Esophagus (tissue), 2 donors: ENCODE data around the gene STAT6. TPM values are rescaled to one million over a fixed set of nuclear protein-coding genes. Genes with fewer than 3 reads are reported as not detected.
A peak's percentile ranks its signal among the peaks of the same experiment; 100 is the strongest.

Experiments
- H3K27ac ChIP-seq, 2 donors: one replicate each; pipeline ENCODE4 v1.5.1; 2013; ENCODE audit warnings: low read depth in 2 of 2, mild to moderate bottlenecking in 2 of 2, inconsistent platforms in 1 of 2, low read length in 1 of 2, moderate library complexity in 1 of 2
- H3K27me3 ChIP-seq, 2 donors: one replicate each; pipeline ENCODE4 v1.6.1; 2013; ENCODE audit warnings: low read length in 2 of 2, control low read depth in 1 of 2, mild to moderate bottlenecking in 1 of 2; ENCODE audit not compliant: insufficient read depth in 2 of 2, control insufficient read depth in 1 of 2
- H3K36me3 ChIP-seq, 2 donors: one replicate each; pipeline ENCODE4 v1.6.1; 2013; ENCODE audit warnings: low read length in 1 of 2; ENCODE audit not compliant: control insufficient read depth in 2 of 2, insufficient read depth in 2 of 2
- H3K4me1 ChIP-seq, 2 donors: one replicate each; pipeline ENCODE4 v1.6.1; 2013; ENCODE audit warnings: low read length in 1 of 2; ENCODE audit not compliant: control insufficient read depth in 2 of 2, insufficient read depth in 2 of 2
- H3K4me3 ChIP-seq, 2 donors: one replicate each; pipeline ENCODE4 v1.5.1; 2013; ENCODE audit warnings: low read length in 2 of 2, mild to moderate bottlenecking in 2 of 2, low read depth in 1 of 2, moderate library complexity in 1 of 2
- H3K9me3 ChIP-seq, 2 donors: one replicate each; pipeline ENCODE4 v1.6.1; 2013; ENCODE audit warnings: mild to moderate bottlenecking in 2 of 2, low read depth in 1 of 2, low read length in 1 of 2, moderate library complexity in 1 of 2; ENCODE audit not compliant: control insufficient read depth in 2 of 2, insufficient read depth in 1 of 2
- WGBS, 2 donors: extraction: QIAGEN DNeasy Blood & Tissue Kit; methylation state at CpG; one replicate each; pipeline ENCODE4 v1.1.7; 2013; 5-methylcytosine and 5-hydroxymethylcytosine counted together
- polyA plus RNA-seq, 2 donors: library from polyadenylated mRNA; stranded (reverse); fragments of 200-250 nt; gene quantifications; one replicate each; pipeline ENCODE4 v1.2.3, GENCODE V29; 2013
- donor health status: healthy with polysubstance abuse.
- donor health status: Bipolar disorder and iron deficiency.

STAT6 gene, protein sequence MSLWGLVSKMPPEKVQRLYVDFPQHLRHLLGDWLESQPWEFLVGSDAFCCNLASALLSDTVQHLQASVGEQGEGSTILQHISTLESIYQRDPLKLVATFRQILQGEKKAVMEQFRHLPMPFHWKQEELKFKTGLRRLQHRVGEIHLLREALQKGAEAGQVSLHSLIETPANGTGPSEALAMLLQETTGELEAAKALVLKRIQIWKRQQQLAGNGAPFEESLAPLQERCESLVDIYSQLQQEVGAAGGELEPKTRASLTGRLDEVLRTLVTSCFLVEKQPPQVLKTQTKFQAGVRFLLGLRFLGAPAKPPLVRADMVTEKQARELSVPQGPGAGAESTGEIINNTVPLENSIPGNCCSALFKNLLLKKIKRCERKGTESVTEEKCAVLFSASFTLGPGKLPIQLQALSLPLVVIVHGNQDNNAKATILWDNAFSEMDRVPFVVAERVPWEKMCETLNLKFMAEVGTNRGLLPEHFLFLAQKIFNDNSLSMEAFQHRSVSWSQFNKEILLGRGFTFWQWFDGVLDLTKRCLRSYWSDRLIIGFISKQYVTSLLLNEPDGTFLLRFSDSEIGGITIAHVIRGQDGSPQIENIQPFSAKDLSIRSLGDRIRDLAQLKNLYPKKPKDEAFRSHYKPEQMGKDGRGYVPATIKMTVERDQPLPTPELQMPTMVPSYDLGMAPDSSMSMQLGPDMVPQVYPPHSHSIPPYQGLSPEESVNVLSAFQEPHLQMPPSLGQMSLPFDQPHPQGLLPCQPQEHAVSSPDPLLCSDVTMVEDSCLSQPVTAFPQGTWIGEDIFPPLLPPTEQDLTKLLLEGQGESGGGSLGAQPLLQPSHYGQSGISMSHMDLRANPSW
- 100 to 1,000 TPM; 101 to 145 TPM for polyA plus RNA-seq

- 0 to 1% methylated on average over 12 to 13 of the region's 13 CpGs for WGBS, 2 donors
- H3K27ac ChIP-seq = peak within 1 kb of the TSS; percentile 100
These were observed at the start of gene STAT6 for GRCh38 chr12:57111031-57111734. TSS of gene STAT6 (minus strand) at chr12:57111362. CDS start at chr12:57108278, 3,084 bp downstream.

DNA sequence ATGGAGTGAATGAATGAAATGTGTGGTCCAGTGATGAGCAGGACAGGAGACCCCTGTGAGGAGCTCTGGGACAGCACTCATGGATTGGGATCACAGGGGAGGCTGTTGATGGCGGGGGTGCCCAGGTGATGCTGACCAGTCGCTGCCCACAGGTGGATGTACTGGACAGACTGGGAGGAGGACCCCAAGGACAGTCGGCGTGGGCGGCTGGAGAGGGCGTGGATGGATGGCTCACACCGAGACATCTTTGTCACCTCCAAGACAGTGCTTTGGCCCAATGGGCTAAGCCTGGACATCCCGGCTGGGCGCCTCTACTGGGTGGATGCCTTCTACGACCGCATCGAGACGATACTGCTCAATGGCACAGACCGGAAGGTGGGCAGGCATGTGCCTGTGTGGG lies 49.6 kb upstream of the STAT6 start:
- Histone ChIP-seq H3K4me3 (no peak overlapping the region), H3K36me3 (peaks cover 6 to 44% of the 10 kb centered on the region in 2 donors), H3K27ac (no peak overlapping the region), H3K4me1 (peaks cover 0 to 7% of the 10 kb centered on the region in 2 donors), H3K9me3 (no peaks in the 10 kb centered on the region), H3K27me3 (no peaks in the 10 kb centered on the region)
- 92 to 95% methylated on average over 14 of the region's 14 CpGs for WGBS, 2 donors

More at GRCh38 chr12:57111031-57111734, at the start of gene STAT6:
- Histone ChIP-seq H3K36me3 (peaks cover 6 to 13% of the 10 kb centered on the region in 2 donors), H3K4me1 (peaks cover 2 to 7% of the 10 kb centered on the region in 2 donors), H3K9me3 (no peaks in the 10 kb centered on the region), H3K4me3 (peak within 1 kb of the TSS; percentile 81 to 91), H3K27me3 (no peaks in the 10 kb centered on the region)

- Histone ChIP-seq H3K4me3 (no peak overlapping the region), H3K9me3 (no peaks in the 10 kb centered on the region), H3K4me1 (peaks cover 0 to 6% of the 10 kb centered on the region in 2 donors), H3K36me3 (peaks cover 5 to 43% of the 10 kb centered on the region in 2 donors), H3K27ac (no peak overlapping the region), H3K27me3 (no peaks in the 10 kb centered on the region)
- 78 to 89% methylated on average over 4 of the region's 4 CpGs for WGBS, 2 donors
These were observed 48.9 kb upstream of the STAT6 start for GRCh38 chr12:57160040-57160439.

- 76 to 82% methylated on average over 4 of the region's 4 CpGs for WGBS, 2 donors
- Histone ChIP-seq H3K4me3 (no peak overlapping the region), H3K4me1 (peaks cover 0 to 2% of the 10 kb centered on the region in 2 donors), H3K9me3 (no peaks in the 10 kb centered on the region), H3K27ac (peak overlapping the region in 1 of 2 donors; percentile 8), H3K36me3 (peaks cover 4 to 49% of the 10 kb centered on the region in 2 donors), H3K27me3 (no peaks in the 10 kb centered on the region)
These were observed 48.1 kb upstream of the STAT6 start for GRCh38 chr12:57159311-57159710.

DNA sequence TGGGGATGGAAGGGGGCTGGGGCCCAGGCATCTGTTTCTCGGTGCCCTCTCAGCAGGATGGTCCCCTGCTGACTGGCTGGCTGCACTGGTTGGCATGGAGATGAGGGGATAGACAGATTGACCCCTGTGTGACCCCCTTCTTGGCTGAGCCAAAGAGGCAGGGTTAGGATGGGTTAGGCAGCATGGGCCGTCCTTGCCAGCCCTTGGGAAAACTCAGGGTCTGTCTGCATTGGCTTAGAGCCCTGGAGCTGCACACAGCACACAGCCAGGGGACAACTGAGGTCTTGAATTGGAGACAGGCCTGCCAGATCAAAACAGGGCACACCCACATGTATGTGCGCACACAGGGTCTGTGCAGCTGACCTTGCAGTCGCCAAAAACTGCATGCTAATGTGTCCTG lies 47.5 kb upstream of the STAT6 start:
- H3K27ac ChIP-seq = peak overlapping the region in 1 of 2 donors; percentile 14
- H3K27me3 ChIP-seq = no peaks in the 10 kb centered on the region
- no peak overlapping the region for H3K4me3 ChIP-seq
- WGBS, 2 donors = 58 to 65% methylated on average over 4 of the region's 4 CpGs
- H3K9me3 ChIP-seq = no peaks in the 10 kb centered on the region
- peaks cover 0 to 2% of the 10 kb centered on the region in 2 donors for H3K4me1 ChIP-seq
- H3K36me3 ChIP-seq = peaks cover 4 to 53% of the 10 kb centered on the region in 2 donors

GRCh38 chr12:57158186-57158585 lies 47.0 kb upstream of the STAT6 start:
- peak overlapping the region in 1 of 2 donors; percentile 14 for H3K27ac ChIP-seq
- H3K27me3 ChIP-seq = no peaks in the 10 kb centered on the region
- H3K4me3 ChIP-seq = no peak overlapping the region
- H3K4me1 ChIP-seq = peaks cover 0 to 2% of the 10 kb centered on the region in 2 donors
- peaks cover 4 to 53% of the 10 kb centered on the region in 2 donors for H3K36me3 ChIP-seq
- no peaks in the 10 kb centered on the region for H3K9me3 ChIP-seq
- WGBS, 2 donors = 84 to 87% methylated on average over 16 of the region's 16 CpGs

GRCh38 chr12:57157588-57158173 lies 46.5 kb upstream of the STAT6 start:
- H3K4me3 ChIP-seq = no peak overlapping the region
- H3K36me3 ChIP-seq = peaks cover 4 to 50% of the 10 kb centered on the region in 2 donors
- no peaks in the 10 kb centered on the region for H3K9me3 ChIP-seq
- WGBS, 2 donors = 79 to 86% methylated on average over 5 of the region's 5 CpGs
- peaks cover 0 to 4% of the 10 kb centered on the region in 2 donors for H3K4me1 ChIP-seq
- no peaks in the 10 kb centered on the region for H3K27me3 ChIP-seq
- H3K27ac ChIP-seq = no peak overlapping the region

GRCh38 chr12:57156701-57157403 lies 45.7 kb upstream of the STAT6 start:
- Histone ChIP-seq H3K36me3 (peaks cover 4 to 43% of the 10 kb centered on the region in 2 donors), H3K4me1 (peaks cover 5 to 10% of the 10 kb centered on the region in 2 donors), H3K4me3 (no peak overlapping the region), H3K27ac (no peak overlapping the region), H3K27me3 (no peaks in the 10 kb centered on the region), H3K9me3 (no peaks in the 10 kb centered on the region)
- 73 to 74% methylated on average over 16 of the region's 16 CpGs for WGBS, 2 donors
